CD4-positive, alpha-beta T cell (primary cell): ENCODE results near the gene AHCYL1. TPM values are rescaled to one million over a fixed set of nuclear protein-coding genes. Genes with fewer than 3 reads are reported as not detected.
"Not testable (repeated sequence)": the region's sequence is repeated elsewhere in the genome, so short reads cannot be mapped to it uniquely, and the experiment has no call there.

Experiments used
- ATAC-seq: fragments of 200-7000 bp; cut with Tn5 transposase; one replicate; pipeline ENCODE4 v1.10.0; 2022; ENCODE audit warnings: mild to moderate bottlenecking; ENCODE audit not compliant: poor library complexity
- CTCF ChIA-PET: fragments of 350-600 bp; sonication (Branson Sonifier 250); formaldehyde crosslinking; loops from one replicate; lab custom pipeline; 2021; ENCODE audit warnings: antibody characterized with exemption, inconsistent platforms; lab: Charles Lee
- POLR2A ChIA-PET: fragments of 350-600 bp; sonication (Branson Sonifier 250); formaldehyde crosslinking; loops from one replicate; lab custom pipeline; 2021; ENCODE audit warnings: antibody characterized with exemption, inconsistent platforms; lab: Charles Lee
- DNase-seq, 14 experiments: peaks; one replicate each; pipeline ENCODE4 v3.0.0-alpha.2; 2013 to 2020; ENCODE audit warnings: mixed read lengths in 2 of 14
- H3K27ac ChIP-seq, 2 donors: one replicate each; pipeline versions ENCODE4 v1.5.1 to v1.7.0; 2013; ENCODE audit warnings: low read length in 2 of 2, low read depth in 1 of 2, mild to moderate bottlenecking in 1 of 2
- H3K27me3 ChIP-seq, 2 experiments: 1 replicate in 1 of 2; 2 replicates in 1 of 2; pipeline versions ENCODE4 v1.6.1 to v1.7.0; 2013; ENCODE audit warnings: low read length in 2 of 2, control low read depth in 1 of 2, mild to moderate bottlenecking in 1 of 2, moderate library complexity in 1 of 2; ENCODE audit not compliant: insufficient read depth in 2 of 2, control insufficient read depth in 1 of 2
- H3K36me3 ChIP-seq: one replicate; pipeline ENCODE4 v1.6.1; 2013; ENCODE audit warnings: low read length, control low read depth; ENCODE audit not compliant: insufficient read depth
- H3K4me1 ChIP-seq: one replicate; pipeline ENCODE4 v1.6.1; 2013; ENCODE audit warnings: low read length, control low read depth; ENCODE audit not compliant: insufficient read depth
- H3K4me3 ChIP-seq: one replicate; pipeline ENCODE4 v1.5.1; 2013; ENCODE audit warnings: mild to moderate bottlenecking, low read length, moderate library complexity
- H3K9me3 ChIP-seq, 2 experiments: 1 replicate in 1 of 2; 2 replicates in 1 of 2; pipeline versions ENCODE4 v1.6.1 to v1.7.0; 2013; ENCODE audit warnings: low read length in 2 of 2, mild to moderate bottlenecking in 2 of 2, control low read depth in 1 of 2, moderate library complexity in 1 of 2; ENCODE audit not compliant: control insufficient read depth in 1 of 2, insufficient read depth in 1 of 2
- H3K27ac Mint-ChIP-seq: one replicate; pipeline ENCODE4 v1.8.0; 2020; ENCODE audit warnings: mixed read lengths
- H3K27me3 Mint-ChIP-seq: one replicate; pipeline ENCODE4 v1.8.0; 2021; ENCODE audit warnings: mixed read lengths
- H3K36me3 Mint-ChIP-seq: one replicate; pipeline ENCODE4 v1.8.0; 2021; ENCODE audit warnings: low read depth, mixed read lengths
- H3K4me1 Mint-ChIP-seq: one replicate; pipeline ENCODE4 v1.8.0; 2021; ENCODE audit warnings: low read depth, mixed read lengths
- H3K4me3 Mint-ChIP-seq: one replicate; pipeline ENCODE4 v1.8.0; 2020; ENCODE audit warnings: mild to moderate bottlenecking, mixed read lengths
- H3K9me3 Mint-ChIP-seq: one replicate; pipeline ENCODE4 v1.8.0; 2020; ENCODE audit warnings: mixed read lengths
- intact Hi-C, 2 experiments: fragments of 100-400 bp; cut with DNase I in 1 of 2; cut with micrococcal nuclease in 1 of 2; formaldehyde crosslinking; loops; one replicate each; pipeline versions ENCODE4 v1.15.1 to v1.9.0; 2023 to 2025; cut with DNase I, micrococcal nuclease
- total RNA-seq, 174 experiments: library from RNA in 2 of 174; stranded (reverse) in 2 of 174; gene quantifications; one replicate each; pipeline ENCODE4 v1.2.3 and lab custom pipeline; 2021 to 2026
- TF ChIP-seq, protein P1 (sequence below): fragments of 200-600 bp; IDR thresholded peaks from one replicate; pipeline ENCODE4 v1.8.0; 2022; ENCODE audit warnings: antibody characterized with exemption, mild to moderate bottlenecking

The AHCYL1 gene
- total RNA-seq, 2 experiments from 2014 or later, result 6.9 to 8.4 TPM

DNA sequence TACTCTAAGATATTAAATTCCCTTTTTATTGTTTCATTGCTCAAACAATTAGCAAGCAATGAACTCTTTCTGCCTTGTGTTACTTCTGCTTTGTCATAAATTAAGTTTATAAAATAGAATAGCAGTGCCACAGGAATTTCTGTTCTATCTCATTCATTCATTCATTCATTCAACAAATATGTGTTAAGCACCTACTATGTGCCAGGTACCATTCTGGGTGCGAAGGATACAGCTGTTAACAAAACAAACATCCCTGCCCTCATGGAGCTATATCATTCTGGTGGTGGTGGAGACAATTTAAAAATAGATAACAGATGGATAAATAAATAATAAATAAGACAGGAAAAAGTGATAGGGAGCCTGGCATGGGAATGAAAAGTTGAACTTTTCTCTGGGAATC lies 34.5 kb upstream of the AHCYL1 start:
- H3K9me3 ChIP-seq, result no peaks in the 10 kb centered on the region
- no peak for ATAC-seq
- H3K36me3 Mint-ChIP-seq, result no peaks in the 10 kb centered on the region
- ChIA-PET POLR2A (interaction anchor here (0.6 kb wide), 1 partner anchor 27 kb away, joined by 3 read pairs; no protein-coding TSS in a partner anchor), CTCF (no interaction called here)
- TF ChIP-seq, protein P1, sequence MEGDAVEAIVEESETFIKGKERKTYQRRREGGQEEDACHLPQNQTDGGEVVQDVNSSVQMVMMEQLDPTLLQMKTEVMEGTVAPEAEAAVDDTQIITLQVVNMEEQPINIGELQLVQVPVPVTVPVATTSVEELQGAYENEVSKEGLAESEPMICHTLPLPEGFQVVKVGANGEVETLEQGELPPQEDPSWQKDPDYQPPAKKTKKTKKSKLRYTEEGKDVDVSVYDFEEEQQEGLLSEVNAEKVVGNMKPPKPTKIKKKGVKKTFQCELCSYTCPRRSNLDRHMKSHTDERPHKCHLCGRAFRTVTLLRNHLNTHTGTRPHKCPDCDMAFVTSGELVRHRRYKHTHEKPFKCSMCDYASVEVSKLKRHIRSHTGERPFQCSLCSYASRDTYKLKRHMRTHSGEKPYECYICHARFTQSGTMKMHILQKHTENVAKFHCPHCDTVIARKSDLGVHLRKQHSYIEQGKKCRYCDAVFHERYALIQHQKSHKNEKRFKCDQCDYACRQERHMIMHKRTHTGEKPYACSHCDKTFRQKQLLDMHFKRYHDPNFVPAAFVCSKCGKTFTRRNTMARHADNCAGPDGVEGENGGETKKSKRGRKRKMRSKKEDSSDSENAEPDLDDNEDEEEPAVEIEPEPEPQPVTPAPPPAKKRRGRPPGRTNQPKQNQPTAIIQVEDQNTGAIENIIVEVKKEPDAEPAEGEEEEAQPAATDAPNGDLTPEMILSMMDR, result no peak
- H3K27me3 Mint-ChIP-seq, result no peaks in the 10 kb centered on the region
- no peak overlapping the region for H3K27ac Mint-ChIP-seq
- H3K4me1 ChIP-seq, result no peaks in the 10 kb centered on the region
- H3K4me3 ChIP-seq, result no peak overlapping the region
- H3K27ac ChIP-seq, result no peak overlapping the region
- H3K4me1 Mint-ChIP-seq, result no peaks in the 10 kb centered on the region
- no peaks in the 10 kb centered on the region for H3K9me3 Mint-ChIP-seq
- H3K4me3 Mint-ChIP-seq, result no peak overlapping the region
- no peaks in the 10 kb centered on the region for H3K27me3 ChIP-seq
- intact Hi-C loops, result no loop called here
- H3K36me3 ChIP-seq, result no peaks in the 10 kb centered on the region
- DNase-seq, result no peak

DNA sequence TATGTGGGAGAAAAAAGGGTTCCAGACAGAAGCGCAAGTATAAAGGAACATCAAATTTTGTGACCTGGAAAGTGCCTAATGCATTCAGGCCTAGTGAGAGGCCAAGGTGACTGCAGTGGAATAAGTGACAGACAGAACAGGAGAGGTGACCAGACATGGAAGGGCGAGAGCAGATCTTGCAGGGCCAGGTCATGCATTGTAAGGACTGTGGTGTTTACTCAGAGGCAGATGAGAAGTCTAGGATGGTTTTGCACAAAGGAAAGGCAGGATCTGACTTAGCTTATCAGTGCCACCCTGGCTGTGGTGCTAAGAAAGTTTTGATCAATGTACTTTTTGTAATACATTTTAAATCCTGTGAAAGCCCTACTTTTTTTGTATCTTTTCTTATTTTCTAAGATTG lies 34.1 kb upstream of the AHCYL1 start:
- DNase-seq (no peak), ATAC-seq (no peak)
- intact Hi-C loops, result no loop called here
- no peaks in the 10 kb centered on the region for H3K4me1 ChIP-seq
- H3K27ac ChIP-seq, result no peak overlapping the region
- ChIA-PET CTCF (no interaction called here), POLR2A (no interaction called here)
- H3K36me3 Mint-ChIP-seq, result no peaks in the 10 kb centered on the region
- H3K9me3 ChIP-seq, result no peaks in the 10 kb centered on the region
- TF ChIP-seq, protein P1, result no peak
- no peaks in the 10 kb centered on the region for H3K27me3 ChIP-seq
- no peaks in the 10 kb centered on the region for H3K27me3 Mint-ChIP-seq
- no peaks in the 10 kb centered on the region for H3K36me3 ChIP-seq
- no peak overlapping the region for H3K4me3 ChIP-seq
- no peak overlapping the region for H3K4me3 Mint-ChIP-seq
- no peaks in the 10 kb centered on the region for H3K9me3 Mint-ChIP-seq
- no peak overlapping the region for H3K27ac Mint-ChIP-seq
- H3K4me1 Mint-ChIP-seq, result no peaks in the 10 kb centered on the region

DNA sequence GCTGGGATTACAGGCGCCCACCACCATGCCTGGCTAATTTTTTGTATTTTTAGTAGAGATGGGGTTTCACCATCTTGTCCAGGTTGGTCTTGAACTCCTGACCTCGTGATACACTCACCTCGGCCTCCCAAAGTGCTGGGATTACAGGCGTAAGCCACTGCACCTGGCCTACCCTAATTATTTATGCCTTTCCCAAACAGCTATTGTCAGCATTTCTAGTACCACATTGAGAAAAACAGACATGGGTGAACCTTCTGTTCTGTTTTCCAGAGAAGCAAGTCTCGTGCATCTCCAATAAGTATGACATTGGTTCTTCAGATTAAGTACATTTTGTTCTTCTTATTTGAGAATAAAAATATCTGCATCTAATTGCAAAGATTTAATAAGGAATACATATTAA lies 33.1 kb upstream of the AHCYL1 start:
- H3K4me1 ChIP-seq, POLR2A ChIA-PET, H3K27ac Mint-ChIP-seq, H3K36me3 ChIP-seq, H3K27ac ChIP-seq, H3K36me3 Mint-ChIP-seq, CTCF ChIA-PET, H3K4me3 Mint-ChIP-seq, DNase-seq, H3K9me3 ChIP-seq, H3K4me1 Mint-ChIP-seq, H3K27me3 Mint-ChIP-seq, H3K27me3 ChIP-seq, H3K9me3 Mint-ChIP-seq, ATAC-seq, intact Hi-C loops, H3K4me3 ChIP-seq: not testable (repeated sequence)

DNA sequence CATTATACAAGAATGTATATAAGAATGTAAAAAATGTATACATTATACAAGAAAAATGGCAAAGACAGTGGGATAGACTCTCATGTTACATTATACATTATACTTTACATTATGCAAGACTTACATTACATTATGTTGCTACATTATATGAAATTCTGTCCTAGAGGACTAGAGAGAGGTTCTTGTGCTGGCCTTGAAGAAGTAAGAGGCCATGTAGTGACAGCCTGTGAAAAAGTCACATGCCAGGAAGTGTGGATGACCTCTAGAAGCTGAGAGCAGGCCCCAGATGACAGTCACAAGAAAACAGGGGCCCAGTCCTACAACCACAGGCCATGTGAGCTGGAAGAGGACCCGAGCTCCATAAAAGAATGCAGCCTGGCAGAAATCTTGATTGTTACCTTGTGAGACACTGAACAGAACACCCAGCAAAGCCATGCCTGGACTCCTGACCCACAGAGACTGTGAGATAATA lies 30.5 kb upstream of the AHCYL1 start:
- intact Hi-C loops, result no loop called here
- TF ChIP-seq, protein P1, result no peak
- no peaks in the 10 kb centered on the region for H3K4me1 Mint-ChIP-seq
- no peak overlapping the region for H3K27ac Mint-ChIP-seq
- CTCF ChIA-PET, result no interaction called here
- POLR2A ChIA-PET, result interaction anchor here (1.0 kb wide), 1 partner anchor 31 kb away, joined by 3 read pairs; the partner anchor contains the start of gene AHCYL1
- Histone ChIP-seq H3K9me3 (no peaks in the 10 kb centered on the region), H3K27me3 (peaks cover 0 to 8% of the 10 kb centered on the region in 2 experiments), H3K4me3 (no peak overlapping the region), H3K27ac (no peak overlapping the region), H3K36me3 (no peaks in the 10 kb centered on the region), H3K4me1 (no peaks in the 10 kb centered on the region)
- no peak overlapping the region for H3K4me3 Mint-ChIP-seq
- H3K27me3 Mint-ChIP-seq, result peaks cover 11% of the 10 kb centered on the region
- DNase-seq (no peak), ATAC-seq (no peak)
- no peaks in the 10 kb centered on the region for H3K36me3 Mint-ChIP-seq
- H3K9me3 Mint-ChIP-seq, result no peaks in the 10 kb centered on the region
